ENCODE results near the gene L3MBTL4. TPM values are rescaled to one million over a fixed set of nuclear protein-coding genes. Genes with fewer than 3 reads are reported as not detected.
A peak's percentile ranks its signal among the peaks of the same experiment; 100 is the strongest.

Gene L3MBTL4
- total RNA-seq, 1 experiment from 2014 or later: 2.0 TPM

- DNase-seq (ENCODE audit: low read depth, low spot score): no peak
- in situ Hi-C loops (cut with HindIII; ENCODE audit: low pct_unique_long_range_greater_than_20kb, low sequenced_read_pairs): no loop called here
Observed at GRCh38 chr18:5961097-5961827, 453.4 kb downstream of the L3MBTL4 start.

- DNase-seq (ENCODE audit: low read depth, low spot score): no peak
- in situ Hi-C loops (cut with HindIII; ENCODE audit: low pct_unique_long_range_greater_than_20kb, low sequenced_read_pairs): no loop called here
Observed at GRCh38 chr18:5958822-5959221, 455.9 kb downstream of the L3MBTL4 start.

- in situ Hi-C loops (cut with HindIII; ENCODE audit: low pct_unique_long_range_greater_than_20kb, low sequenced_read_pairs): no loop called here
- no peak for DNase-seq (ENCODE audit: low read depth, low spot score)
Observed at GRCh38 chr18:5955861-5956260, 458.9 kb downstream of the L3MBTL4 start.

GRCh38 chr18:5951515-5952091 lies 463.1 kb downstream of the L3MBTL4 start:
- in situ Hi-C loops (cut with HindIII; ENCODE audit: low pct_unique_long_range_greater_than_20kb, low sequenced_read_pairs): no loop called here
- no peak for DNase-seq (ENCODE audit: low read depth, low spot score)

- no peak for DNase-seq (ENCODE audit: low read depth, low spot score)
- in situ Hi-C loops (cut with HindIII; ENCODE audit: low pct_unique_long_range_greater_than_20kb, low sequenced_read_pairs): no loop called here
Observed at GRCh38 chr18:5948781-5949180, 465.9 kb downstream of the L3MBTL4 start.

GRCh38 chr18:5948237-5948636 lies 466.5 kb downstream of the L3MBTL4 start:
- in situ Hi-C loops (cut with HindIII; ENCODE audit: low pct_unique_long_range_greater_than_20kb, low sequenced_read_pairs): no loop called here
- no peak for DNase-seq (ENCODE audit: low read depth, low spot score)

- in situ Hi-C loops (cut with HindIII; ENCODE audit: low pct_unique_long_range_greater_than_20kb, low sequenced_read_pairs): no loop called here
- no peak for DNase-seq (ENCODE audit: low read depth, low spot score)
Observed at GRCh38 chr18:5944448-5944847, 470.3 kb downstream of the L3MBTL4 start.

GRCh38 chr18:5943514-5943913 lies 471.2 kb downstream of the L3MBTL4 start:
- in situ Hi-C loops (cut with HindIII; ENCODE audit: low pct_unique_long_range_greater_than_20kb, low sequenced_read_pairs): no loop called here
- no peak for DNase-seq (ENCODE audit: low read depth, low spot score)

GRCh38 chr18:5942591-5942990 lies 472.1 kb downstream of the L3MBTL4 start:
- in situ Hi-C loops (cut with HindIII; ENCODE audit: low pct_unique_long_range_greater_than_20kb, low sequenced_read_pairs): no loop called here
- no peak for DNase-seq (ENCODE audit: low read depth, low spot score)

GRCh38 chr18:5941890-5942289 lies 472.8 kb downstream of the L3MBTL4 start:
- DNase-seq (ENCODE audit: low read depth, low spot score): no peak
- in situ Hi-C loops (cut with HindIII; ENCODE audit: low pct_unique_long_range_greater_than_20kb, low sequenced_read_pairs): no loop called here

GRCh38 chr18:5939801-5940667 lies 474.7 kb downstream of the L3MBTL4 start:
- DNase-seq (ENCODE audit: low read depth, low spot score): no peak
- in situ Hi-C loops (cut with HindIII; ENCODE audit: low pct_unique_long_range_greater_than_20kb, low sequenced_read_pairs): no loop called here

- in situ Hi-C loops (cut with HindIII; ENCODE audit: low pct_unique_long_range_greater_than_20kb, low sequenced_read_pairs): no loop called here
- no peak for DNase-seq (ENCODE audit: low read depth, low spot score)
Observed at GRCh38 chr18:5937795-5938194, 476.9 kb downstream of the L3MBTL4 start.

GRCh38 chr18:5937121-5937520 lies 477.6 kb downstream of the L3MBTL4 start:
- no peak for DNase-seq (ENCODE audit: low read depth, low spot score)
- in situ Hi-C loops (cut with HindIII; ENCODE audit: low pct_unique_long_range_greater_than_20kb, low sequenced_read_pairs): no loop called here

- DNase-seq (ENCODE audit: low read depth, low spot score): peak; percentile 9
- in situ Hi-C loops (cut with HindIII; ENCODE audit: low pct_unique_long_range_greater_than_20kb, low sequenced_read_pairs): no loop called here
Observed at GRCh38 chr18:5930789-5931188, 483.9 kb downstream of the L3MBTL4 start.

- no peak for DNase-seq (ENCODE audit: low read depth, low spot score)
- in situ Hi-C loops (cut with HindIII; ENCODE audit: low pct_unique_long_range_greater_than_20kb, low sequenced_read_pairs): no loop called here
Observed at GRCh38 chr18:5918205-5918858, 496.4 kb downstream of the L3MBTL4 start.

- in situ Hi-C loops (cut with HindIII; ENCODE audit: low pct_unique_long_range_greater_than_20kb, low sequenced_read_pairs): no loop called here
- no peak for DNase-seq (ENCODE audit: low read depth, low spot score)
Observed at GRCh38 chr18:5914951-5915350, 499.8 kb downstream of the L3MBTL4 start.

- DNase-seq (ENCODE audit: low read depth, low spot score): no peak
- in situ Hi-C loops (cut with HindIII; ENCODE audit: low pct_unique_long_range_greater_than_20kb, low sequenced_read_pairs): no loop called here
Observed at GRCh38 chr18:5914016-5914415, 500.7 kb downstream of the L3MBTL4 start.

- in situ Hi-C loops (cut with HindIII; ENCODE audit: low pct_unique_long_range_greater_than_20kb, low sequenced_read_pairs): no loop called here
- no peak for DNase-seq (ENCODE audit: low read depth, low spot score)
Observed at GRCh38 chr18:5912566-5912965, 502.1 kb downstream of the L3MBTL4 start.

All from SK-MEL-5 (cell line).